Fibroblast of the conjunctiva (primary cell): ENCODE data around the gene NUCB1.
"Not testable (repeated sequence)": the region's sequence is repeated elsewhere in the genome, so short reads cannot be mapped to it uniquely, and the experiment has no call there.

Source experiments
- DNase-seq: peaks from one replicate; pipeline ENCODE4 v3.0.0-alpha.2; 2010; ENCODE audit warnings: low read depth

Gene NUCB1

DNA sequence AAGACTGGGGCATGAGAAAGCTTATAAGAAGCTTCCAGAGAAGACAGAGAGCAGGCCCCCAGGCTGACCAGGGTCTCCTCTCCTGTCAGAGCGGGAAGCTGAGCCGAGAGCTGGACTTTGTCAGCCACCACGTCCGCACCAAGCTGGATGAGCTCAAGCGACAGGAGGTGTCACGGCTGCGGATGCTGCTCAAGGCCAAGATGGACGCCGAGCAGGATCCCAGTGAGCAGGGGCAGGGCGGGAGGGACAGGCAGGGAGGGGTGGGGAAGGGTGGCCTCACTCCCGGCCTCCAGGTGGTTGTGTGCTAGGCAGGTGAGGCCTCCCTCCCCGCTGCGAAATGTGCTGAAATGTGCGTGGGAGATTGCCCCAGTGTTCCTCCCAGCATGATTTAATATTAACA lies 5.6 kb downstream of the NUCB1 start:
- no peak for DNase-seq

DNA sequence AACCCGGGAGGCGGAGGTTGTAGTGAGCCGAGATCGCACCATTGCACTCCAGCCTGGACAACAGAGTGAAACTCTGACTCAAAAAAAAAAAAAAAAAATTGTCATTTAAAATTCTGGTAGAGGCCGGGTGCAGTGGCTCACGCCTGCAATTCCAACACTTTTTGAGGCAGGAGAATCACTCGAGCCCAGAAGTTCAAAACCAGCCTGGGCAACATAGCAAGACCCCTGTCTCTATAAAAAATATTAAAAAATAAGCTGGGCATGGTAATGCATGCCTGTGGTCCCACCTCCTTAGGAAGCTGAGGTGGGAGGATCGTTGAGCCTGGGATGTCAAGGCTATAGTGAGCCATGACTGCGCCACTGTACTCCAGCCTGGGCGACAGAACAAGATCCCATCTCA lies 6.2 kb downstream of the NUCB1 start:
- DNase-seq: no peak

DNA sequence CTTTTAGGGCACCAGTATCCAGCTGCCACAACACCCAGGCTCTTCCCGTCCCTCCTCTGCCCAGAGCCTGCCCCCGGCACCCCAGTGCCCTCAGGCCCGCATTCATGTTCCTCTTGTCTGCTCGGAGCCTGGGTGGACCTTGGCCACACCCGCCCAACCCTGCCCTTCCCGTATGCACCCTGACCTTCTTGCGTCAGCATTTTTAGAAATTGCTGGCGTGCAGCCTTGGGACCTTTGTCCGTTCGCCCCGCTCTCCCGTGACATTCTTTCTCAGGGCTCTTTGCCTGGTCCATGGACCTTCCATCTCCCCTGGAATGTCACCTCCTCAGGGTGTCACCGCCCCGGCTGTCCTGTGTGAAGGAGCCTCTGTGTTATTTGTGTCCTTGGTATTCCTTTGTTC lies 7.6 kb downstream of the NUCB1 start:
- no peak for DNase-seq

DNA sequence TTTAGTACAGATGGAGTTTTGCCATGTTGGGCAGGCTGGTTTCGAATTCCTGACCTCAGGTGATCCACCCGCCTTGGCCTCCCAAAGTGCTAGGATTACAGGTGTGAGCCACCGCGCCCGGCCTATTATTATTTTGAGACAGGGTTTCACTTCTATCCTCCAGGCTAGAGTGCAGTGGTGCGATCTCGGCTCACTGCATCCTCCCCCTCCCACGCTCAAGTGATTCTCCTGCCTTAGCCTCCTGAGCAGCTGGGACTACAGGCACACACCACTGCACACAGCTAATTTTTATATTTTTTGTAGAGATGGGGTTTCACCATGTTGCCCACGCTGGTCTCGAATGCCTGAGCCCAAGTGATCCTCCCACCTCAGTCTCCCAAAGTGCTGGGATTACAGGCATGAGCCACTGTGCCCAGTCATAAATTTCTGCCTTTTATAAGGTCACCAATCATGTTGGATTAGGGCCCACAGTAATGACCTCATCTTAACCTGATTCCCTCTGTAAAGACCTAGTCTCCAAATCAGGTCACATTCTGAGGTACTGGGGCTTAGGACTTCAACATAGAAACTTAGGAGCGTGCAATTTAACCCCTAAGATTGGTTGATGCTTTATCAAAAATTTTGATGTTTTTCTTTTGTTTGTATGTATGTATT lies 9.4 kb downstream of the NUCB1 start:
- DNase-seq: not testable (repeated sequence)

DNA sequence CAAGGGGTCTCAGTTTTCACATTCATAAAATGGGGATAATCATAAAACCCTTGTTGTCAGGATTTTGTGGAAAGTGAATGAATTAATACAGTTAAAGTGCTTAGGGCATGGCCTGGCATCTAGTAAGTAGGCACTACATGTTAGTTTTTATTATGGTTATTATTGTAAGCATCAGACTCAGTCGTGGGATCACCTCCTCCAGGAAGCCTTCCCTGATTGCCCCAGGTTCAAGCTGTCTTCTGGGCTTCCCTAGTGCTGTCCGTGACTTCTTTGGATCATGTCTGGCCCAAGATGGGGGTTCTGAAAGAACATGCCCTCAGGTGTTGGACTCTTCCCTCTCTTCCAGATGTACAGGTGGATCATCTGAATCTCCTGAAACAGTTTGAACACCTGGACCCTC lies 10.7 kb downstream of the NUCB1 start:
- DNase-seq: no peak

DNA sequence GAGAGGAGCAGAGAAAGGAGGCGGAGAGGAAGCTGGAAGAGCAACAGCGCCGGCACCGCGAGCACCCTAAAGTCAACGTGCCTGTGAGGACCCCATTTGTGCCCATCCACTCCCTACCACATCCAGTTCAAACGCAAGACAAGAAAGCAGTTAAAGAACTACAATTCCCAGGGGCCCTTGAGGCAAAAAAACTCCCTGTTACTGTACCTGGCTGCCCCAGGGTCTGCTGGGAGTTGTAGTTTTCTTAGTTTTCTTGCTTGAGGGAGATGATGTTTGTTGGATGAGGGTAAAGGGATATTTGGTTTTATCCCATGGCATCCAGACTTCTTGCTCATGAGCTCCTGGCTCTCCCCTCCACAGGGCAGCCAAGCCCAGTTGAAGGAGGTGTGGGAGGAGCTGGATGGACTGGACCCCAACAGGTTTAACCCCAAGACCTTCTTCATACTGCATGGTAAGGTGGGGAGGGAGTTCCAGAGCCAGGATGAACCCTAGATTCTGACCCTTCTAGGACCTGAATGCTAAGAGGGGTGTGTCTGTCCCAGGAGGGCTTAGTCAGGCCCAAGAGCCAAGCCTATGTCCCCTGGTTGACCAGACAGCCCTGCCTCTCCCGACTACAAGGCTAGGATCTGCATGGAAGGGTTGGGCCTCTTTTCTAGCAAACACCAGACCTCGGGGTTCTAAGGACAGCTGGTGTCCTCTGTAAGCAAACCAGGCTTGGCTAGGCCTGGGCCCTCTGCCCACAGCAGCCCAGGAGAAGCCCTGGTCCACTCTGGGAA lies 13.2 kb downstream of the NUCB1 start:
- DNase-seq: no peak

DNA sequence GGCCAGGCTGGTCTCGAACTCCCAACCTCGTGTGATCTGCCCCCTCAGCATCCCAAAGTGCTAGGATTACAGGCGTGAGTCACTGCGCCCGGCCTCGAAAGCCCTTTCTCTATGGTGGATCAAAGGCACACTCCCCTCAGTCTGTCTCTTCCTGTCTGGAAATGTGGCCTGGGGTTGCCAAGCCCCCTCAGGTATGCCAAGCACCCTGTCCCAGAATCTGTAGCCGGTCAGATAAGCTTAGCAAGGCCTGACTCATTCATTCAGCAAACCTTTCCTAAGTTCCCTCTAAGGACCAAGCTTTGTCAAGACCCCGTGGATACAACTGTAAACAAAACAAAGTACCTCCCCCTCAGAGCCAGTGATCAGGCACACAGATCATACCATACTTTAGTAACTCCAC lies 14.1 kb downstream of the NUCB1 start:
- DNase-seq: no peak

DNA sequence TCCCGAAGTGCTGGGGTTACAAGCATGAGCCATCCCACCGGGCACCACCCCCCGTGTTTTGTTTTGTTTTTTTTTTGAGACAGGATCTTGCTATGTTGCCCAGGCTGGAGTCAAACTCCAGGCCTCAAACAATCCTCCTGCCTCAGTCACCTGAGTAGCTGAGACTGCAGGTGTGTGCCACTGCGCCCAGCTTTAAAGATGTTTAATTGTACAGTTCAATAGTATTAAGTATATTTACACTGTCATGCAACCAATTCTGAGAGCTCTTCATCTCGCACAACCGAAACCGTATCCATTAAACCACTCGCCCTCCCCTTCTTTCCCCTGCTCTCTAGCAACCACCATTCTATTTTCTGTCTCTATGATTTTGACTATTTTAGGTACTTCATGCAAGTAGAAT lies 15.6 kb downstream of the NUCB1 start:
- no peak for DNase-seq

DNA sequence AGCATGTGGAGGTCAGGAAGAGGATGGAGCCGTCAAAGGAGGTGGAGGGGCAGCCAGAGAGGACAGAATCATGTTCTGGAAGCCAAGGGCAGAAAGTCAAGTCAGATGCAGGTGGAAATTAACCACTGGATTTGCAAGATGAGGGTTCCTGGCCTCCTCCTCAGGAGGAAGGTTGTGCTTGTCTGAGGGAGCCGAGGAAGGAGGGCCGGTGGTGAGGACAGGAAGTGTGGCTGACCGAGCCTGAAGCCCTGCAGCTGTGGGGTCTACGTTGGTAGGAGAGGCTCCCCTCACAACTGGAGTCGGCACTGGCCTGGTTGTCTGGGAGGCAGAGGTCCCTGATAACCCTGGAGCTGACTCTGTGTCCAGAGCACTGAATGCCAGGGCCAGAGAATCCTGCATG lies 18.0 kb downstream of the NUCB1 start:
- DNase-seq: no peak

DNA sequence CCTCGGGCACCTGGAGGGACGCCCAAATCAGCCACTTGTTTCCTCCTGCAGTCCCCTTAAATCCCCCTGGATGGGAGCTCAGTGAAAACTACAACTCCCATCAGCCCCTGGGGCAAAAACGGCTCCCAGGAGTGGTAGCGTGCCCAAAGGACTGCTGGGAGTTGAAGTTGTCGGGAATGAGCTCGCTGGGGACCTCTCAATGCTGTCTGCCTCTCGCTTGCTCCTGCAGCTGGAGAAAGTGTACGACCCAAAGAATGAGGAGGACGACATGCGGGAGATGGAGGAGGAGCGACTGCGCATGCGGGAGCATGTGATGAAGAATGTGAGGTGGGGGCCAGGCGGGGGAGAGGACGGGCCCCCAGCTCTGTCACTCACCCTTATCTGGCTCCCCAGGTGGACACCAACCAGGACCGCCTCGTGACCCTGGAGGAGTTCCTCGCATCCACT lies 18.7 kb downstream of the NUCB1 start:
- DNase-seq: no peak

DNA sequence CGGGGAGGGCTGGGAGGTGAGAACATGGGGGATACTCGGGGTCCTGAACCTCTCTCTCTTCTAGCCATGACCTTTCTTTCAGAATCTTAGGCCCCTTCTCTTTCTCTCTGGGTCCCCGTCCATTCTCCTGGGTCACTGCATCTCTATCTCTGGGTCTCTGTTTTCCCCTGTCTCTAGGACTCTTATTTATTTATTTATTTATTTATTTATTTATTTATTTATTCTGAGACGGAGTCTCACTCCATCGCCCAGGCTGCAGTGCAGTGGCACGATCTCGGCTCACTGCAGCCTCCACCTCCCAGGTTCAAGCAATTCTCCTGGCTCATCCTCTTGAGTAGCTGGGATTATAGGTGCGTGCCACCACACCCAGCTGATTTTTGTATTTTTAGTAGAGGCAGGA lies 19.2 kb downstream of the NUCB1 start:
- not testable (repeated sequence) for DNase-seq

DNA sequence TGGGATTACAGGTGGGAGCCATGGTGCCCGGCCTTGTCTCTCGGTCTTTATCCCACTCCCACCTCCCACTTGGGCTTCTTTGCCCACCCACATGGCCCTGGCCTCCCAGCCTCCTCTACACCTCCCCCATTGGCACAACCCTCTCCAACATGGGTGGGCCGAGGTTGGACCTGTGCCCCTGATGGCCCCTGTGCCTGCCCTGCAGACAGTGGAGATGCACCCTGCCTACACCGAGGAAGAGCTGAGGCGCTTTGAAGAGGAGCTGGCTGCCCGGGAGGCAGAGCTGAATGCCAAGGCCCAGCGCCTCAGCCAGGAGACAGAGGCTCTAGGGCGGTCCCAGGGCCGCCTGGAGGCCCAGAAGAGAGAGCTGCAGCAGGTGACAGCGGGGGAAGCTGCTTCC lies 20.8 kb downstream of the NUCB1 start:
- no peak for DNase-seq

DNA sequence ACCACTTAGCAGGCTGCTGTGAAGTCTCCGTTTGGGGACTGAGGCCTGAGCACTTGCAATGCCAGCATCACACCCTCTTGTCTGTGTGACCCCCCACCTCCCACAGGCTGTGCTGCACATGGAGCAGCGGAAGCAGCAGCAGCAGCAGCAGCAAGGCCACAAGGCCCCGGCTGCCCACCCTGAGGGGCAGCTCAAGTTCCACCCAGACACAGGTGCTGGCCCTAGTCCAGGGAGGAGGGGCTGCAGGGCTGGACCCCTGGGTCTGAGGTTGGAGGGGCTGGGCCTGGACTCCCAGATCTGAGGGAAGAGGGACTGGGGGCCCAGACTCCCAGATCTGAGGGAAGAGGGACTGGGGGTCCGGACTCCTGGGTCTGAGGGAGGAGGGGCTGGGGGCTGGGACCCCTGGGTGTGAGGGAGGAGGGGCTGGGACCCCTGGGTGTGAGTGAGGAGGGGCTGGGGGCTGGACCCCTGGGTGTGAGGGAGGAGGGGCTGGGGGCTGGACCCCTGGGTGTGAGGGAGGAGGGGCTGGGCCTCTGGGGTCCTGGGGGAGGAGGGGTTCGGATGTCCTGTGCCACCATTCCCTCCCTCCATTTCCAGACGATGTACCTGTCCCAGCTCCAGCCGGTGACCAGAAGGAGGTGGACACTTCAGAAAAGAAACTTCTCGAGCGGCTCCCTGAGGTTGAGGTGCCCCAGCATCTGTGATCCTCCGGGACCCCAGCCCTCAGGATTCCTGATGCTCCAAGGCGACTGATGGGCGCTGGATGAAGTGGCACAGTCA lies 21.8 kb downstream of the NUCB1 start:
- no peak for DNase-seq

DNA sequence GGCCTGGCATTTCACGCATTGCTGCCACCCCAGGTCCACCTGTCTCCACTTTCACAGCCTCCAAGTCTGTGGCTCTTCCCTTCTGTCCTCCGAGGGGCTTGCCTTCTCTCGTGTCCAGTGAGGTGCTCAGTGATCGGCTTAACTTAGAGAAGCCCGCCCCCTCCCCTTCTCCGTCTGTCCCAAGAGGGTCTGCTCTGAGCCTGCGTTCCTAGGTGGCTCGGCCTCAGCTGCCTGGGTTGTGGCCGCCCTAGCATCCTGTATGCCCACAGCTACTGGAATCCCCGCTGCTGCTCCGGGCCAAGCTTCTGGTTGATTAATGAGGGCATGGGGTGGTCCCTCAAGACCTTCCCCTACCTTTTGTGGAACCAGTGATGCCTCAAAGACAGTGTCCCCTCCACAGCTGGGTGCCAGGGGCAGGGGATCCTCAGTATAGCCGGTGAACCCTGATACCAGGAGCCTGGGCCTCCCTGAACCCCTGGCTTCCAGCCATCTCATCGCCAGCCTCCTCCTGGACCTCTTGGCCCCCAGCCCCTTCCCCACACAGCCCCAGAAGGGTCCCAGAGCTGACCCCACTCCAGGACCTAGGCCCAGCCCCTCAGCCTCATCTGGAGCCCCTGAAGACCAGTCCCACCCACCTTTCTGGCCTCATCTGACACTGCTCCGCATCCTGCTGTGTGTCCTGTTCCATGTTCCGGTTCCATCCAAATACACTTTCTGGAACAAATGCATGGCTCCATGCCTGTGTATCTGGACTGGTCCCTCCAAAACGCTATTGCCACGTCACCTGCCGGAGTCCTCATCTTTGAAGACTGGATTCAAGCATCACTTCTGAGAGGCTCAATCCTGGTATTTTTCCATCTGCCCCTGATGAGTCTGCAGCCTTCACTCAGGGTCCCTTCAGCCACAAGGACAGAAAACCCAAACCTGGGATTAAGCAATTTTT lies 22.7 kb downstream of the NUCB1 start:
- no peak for DNase-seq

DNA sequence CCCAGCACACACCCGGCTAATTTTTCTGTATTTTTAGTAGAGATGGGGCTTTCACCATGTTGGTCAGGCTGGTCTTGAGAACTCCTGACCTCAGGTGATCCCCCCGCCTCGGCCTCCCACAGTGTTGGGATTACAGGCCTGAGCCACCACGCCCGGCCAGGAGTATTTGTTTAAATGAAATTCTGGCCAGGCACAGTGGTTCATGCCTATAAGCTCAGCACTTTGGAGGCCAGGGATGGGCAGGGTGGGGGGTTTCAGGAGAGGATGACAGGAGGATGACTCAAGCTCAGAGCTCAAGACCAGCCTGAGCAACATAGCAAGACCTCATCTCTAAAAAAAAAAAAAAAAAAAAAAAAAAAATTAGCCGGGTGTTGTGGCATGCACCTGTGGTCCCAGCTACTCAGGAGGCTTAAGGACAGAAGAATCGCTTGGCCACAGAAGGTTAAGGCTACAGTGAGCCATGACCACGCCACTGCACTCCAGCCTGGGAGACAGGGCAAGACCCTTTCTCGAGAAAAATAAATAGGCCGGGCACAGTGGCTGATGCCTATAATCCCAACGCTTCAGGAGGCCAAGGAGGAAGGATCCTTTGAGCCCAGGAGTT lies 25.2 kb downstream of the NUCB1 start:
- peak; percentile 29 for DNase-seq

DNA sequence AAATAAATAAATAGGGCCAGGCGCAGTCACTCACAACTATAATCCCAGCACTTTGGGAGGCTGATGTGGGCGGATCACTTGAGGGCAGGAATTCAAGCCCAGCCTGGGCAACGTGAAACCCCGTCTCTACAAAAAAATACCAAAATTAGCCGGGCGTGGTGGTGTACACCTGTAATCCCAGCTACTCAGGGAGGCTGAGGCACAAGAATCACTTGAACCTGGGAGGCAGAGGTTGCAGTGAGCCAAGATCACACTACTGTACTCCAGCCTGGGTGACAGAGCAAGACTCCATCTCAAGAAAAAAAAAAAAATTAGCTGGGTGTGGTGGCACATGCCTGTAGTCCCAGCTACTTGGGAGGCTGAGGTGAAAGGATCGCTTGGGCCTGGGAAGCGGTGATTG lies 25.8 kb downstream of the NUCB1 start:
- DNase-seq: not testable (repeated sequence)

DNA sequence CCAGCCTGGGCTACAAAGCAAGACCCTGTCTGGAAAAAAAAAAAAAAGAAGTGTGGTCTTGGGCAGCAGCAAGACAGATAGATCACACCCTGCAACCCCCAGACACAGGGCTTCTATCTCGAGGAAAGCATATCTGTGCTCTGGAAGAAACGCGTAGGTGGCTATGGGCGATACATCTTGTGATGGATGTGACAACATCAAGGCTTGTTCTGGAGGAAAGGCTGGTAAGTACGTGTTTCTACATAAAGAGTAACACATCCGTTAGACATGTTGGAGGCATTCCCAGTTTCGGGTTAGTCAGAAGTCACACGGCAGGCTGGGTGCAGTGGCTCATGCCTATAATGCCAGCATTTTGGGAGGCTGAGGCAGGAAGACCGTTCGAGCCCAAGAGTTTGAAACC lies 26.8 kb downstream of the NUCB1 start:
- DNase-seq: peak; percentile 87

DNA sequence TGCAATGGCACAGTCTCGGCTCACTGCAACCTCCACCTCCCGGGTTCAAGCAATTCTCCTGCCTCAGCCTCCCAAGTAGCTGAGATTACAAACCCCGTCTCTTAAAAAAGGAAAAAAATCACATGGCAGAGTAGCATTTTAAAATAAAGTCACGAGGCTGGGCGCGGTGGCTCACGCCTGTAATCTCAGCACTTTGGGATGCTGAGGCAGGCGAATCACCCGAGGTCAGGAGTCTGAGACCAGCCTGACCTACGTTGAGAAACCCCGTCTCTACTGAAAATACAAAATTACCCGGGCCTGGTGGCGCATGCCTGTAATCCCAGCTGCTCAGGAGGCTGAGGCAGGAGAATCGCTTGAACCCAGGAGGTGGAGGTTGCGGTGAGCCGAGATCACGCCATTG lies 27.6 kb downstream of the NUCB1 start:
- DNase-seq: not testable (repeated sequence)

DNA sequence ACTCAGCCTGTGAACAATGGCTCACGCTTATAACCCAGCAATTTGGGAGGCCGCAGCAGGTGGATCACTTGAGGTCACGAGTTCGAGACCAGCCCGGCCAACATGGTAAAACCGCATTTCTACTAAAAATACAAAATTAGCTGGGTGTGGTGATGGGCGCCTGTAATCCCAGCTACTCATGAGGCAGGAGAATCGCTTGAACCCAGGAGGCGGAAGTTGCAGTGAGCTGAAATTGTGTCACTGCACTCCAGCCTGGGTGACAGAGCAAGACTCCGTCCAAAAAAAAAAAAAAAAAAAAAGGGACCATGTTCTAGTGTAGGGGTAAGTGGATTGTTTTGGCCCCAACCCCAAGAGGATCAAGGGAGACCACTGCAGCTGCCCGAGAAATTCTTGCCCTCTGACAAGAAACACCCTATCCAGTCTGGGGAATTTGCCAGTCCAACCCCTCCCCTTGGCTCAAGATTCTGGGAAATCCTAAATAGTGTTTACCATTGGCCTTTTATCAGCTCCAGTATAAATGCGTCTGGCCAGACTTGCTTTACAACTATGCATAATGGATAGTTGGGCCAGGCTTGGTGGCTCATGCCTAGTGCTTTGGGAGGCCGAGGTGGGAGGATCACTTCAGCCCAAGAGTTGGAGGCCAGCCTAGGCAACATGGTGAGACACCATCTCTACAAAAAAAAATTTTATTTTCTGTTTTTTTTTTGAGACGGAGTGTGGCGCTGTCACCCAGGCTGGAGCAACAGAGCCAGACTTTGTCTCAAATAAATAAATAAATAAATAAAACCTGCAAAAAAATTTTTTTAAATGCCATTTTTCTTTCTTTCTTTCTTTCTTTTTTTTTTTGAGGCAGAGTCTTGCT lies 28.3 kb downstream of the NUCB1 start:
- peak; percentile 30 for DNase-seq

DNA sequence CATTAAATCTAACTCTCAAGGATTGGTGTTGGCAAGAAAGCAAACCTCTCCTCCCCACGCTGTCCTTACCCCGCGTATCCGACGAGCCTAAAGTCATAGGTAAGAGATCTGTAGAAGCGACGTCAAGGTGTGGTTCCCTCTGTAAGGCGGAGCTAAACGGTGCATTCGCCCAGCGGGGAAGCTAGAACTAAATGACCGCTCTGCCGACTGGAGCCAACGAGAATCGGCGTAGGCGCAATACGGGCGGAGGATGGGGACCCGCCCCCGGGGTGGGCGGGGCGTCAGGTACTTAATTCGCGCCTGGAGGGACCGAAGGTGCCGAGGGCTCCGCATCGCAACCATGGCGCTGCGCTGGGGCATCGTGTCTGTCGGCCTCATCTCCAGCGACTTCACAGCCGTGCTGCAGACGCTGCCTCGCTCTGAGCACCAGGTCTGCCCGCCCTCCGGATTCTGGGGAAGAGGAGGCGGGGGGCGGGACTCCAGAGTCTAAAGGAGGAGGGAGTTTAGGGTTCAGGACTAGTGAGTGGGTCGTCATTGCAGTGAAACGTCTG lies 33.3 kb downstream of the NUCB1 start, which contains the start of gene DHDH:
TSS of gene DHDH (plus strand) at position 318 of the 551 bp plus-strand sequence. CDS start at position 341, 23 bp downstream.
- DNase-seq: no peak
